ENCODE measurements around the gene MKNK1. TPM values are rescaled to one million over a fixed set of nuclear protein-coding genes. Genes with fewer than 3 reads are reported as not detected.
"Not testable (repeated sequence)": the region's sequence is repeated elsewhere in the genome, so short reads cannot be mapped to it uniquely, and the experiment has no call there.

The MKNK1 gene
- total RNA-seq (ENCODE audit: insufficient read depth, low replicate concordance), result 23.4 TPM

GRCh38 chr1:46603858-46604549, at the start of gene MKNK1:
Gene MKNK1, minus strand, starts transcription at chr1:46604268. Its CDS starts 20,941 bp downstream, at chr1:46583327.
- peak; percentile 98 for DNase-seq (ENCODE audit: low spot score)

GRCh38 chr1:46653405-46653958, 49.4 kb upstream of the MKNK1 start:
- DNase-seq (ENCODE audit: low spot score), result peak; percentile 89

- no peak for DNase-seq (ENCODE audit: low spot score)
These were observed 48.4 kb upstream of the MKNK1 start for GRCh38 chr1:46652321-46653100.

GRCh38 chr1:46651152-46651551, 47.1 kb upstream of the MKNK1 start:
- DNase-seq (ENCODE audit: low spot score), result not testable (repeated sequence)

GRCh38 chr1:46650491-46650890, 46.4 kb upstream of the MKNK1 start:
- no peak for DNase-seq (ENCODE audit: low spot score)

GRCh38 chr1:46649764-46650163, 45.7 kb upstream of the MKNK1 start:
- no peak for DNase-seq (ENCODE audit: low spot score)

- DNase-seq (ENCODE audit: low spot score), result no peak
These were observed 43.5 kb upstream of the MKNK1 start for GRCh38 chr1:46647611-46648010.

- no peak for DNase-seq (ENCODE audit: low spot score)
These were observed 42.8 kb upstream of the MKNK1 start for GRCh38 chr1:46646844-46647243.

GRCh38 chr1:46646331-46646730, 42.3 kb upstream of the MKNK1 start:
- DNase-seq (ENCODE audit: low spot score), result no peak

- no peak for DNase-seq (ENCODE audit: low spot score)
These were observed 41.7 kb upstream of the MKNK1 start for GRCh38 chr1:46645815-46646214.

- peak; percentile 62 for DNase-seq (ENCODE audit: low spot score)
These were observed 39.3 kb upstream of the MKNK1 start for GRCh38 chr1:46643368-46643775.

GRCh38 chr1:46642115-46642680, 38.1 kb upstream of the MKNK1 start:
- DNase-seq (ENCODE audit: low spot score), result no peak

- no peak for DNase-seq (ENCODE audit: low spot score)
These were observed 35.5 kb upstream of the MKNK1 start for GRCh38 chr1:46639547-46639946.

- no peak for DNase-seq (ENCODE audit: low spot score)
These were observed 34.9 kb upstream of the MKNK1 start for GRCh38 chr1:46638921-46639320.

GRCh38 chr1:46637444-46638083, 33.5 kb upstream of the MKNK1 start:
- DNase-seq (ENCODE audit: low spot score), result no peak

GRCh38 chr1:46635205-46635604, 31.1 kb upstream of the MKNK1 start:
- no peak for DNase-seq (ENCODE audit: low spot score)

GRCh38 chr1:46630719-46631118, 26.7 kb upstream of the MKNK1 start:
- DNase-seq (ENCODE audit: low spot score), result no peak

- DNase-seq (ENCODE audit: low spot score), result peak; percentile 94
These were observed 19.9 kb upstream of the MKNK1 start for GRCh38 chr1:46623743-46624644.

- DNase-seq (ENCODE audit: low spot score), result no peak
These were observed 18.3 kb upstream of the MKNK1 start for GRCh38 chr1:46622344-46622743.

GRCh38 chr1:46621930-46622329, 17.9 kb upstream of the MKNK1 start:
- peak; percentile 60 for DNase-seq (ENCODE audit: low spot score)

All from umbilical cord (tissue), 2 donors.